Measurements from ENCODE around the gene MCCC1. TPM values are rescaled to one million over a fixed set of nuclear protein-coding genes. Genes with fewer than 3 reads are reported as not detected.

MCCC1 gene
- total RNA-seq, 4 donors from 2014 or later, result 26.4 to 37.3 (median 27.8) TPM

- intact Hi-C loops (cut with DNase I), result no loop called here
- Histone ChIP-seq H3K36me3 (peaks cover 43 to 79% (median 66%) of the 10 kb centered on the region in 4 donors), H3K4me1 (no peaks in the 10 kb centered on the region), H3K27me3 (no peaks in the 10 kb centered on the region), H3K27ac (replicated peaks in 1 of 4) (no peak overlapping the region), H3K9me3 (peaks cover 0 to 3% (median 1%) of the 10 kb centered on the region in 4 donors), H3K4me3 (no peak overlapping the region)
- 81% methylated on average over 2 of the region's 2 CpGs for WGBS
- TF ChIP-seq EP300 (IDR thresholded peaks at IDR 0.05) (no peak), POLR2A (IDR thresholded peaks at IDR 0.05; ENCODE audit: low read depth) (no peak), CTCF (IDR thresholded peaks at IDR 0.05) (no peak), POLR2AphosphoS5 (IDR thresholded peaks at IDR 0.05) (no peak)
- DNase-seq (ENCODE audit: extremely low spot score), result no peak
Measured at GRCh38 chr3:183046883-183047282, 52.4 kb downstream of the MCCC1 start.

GRCh38 chr3:183044547-183045229 is 54.6 kb downstream of the MCCC1 start:
- Histone ChIP-seq H3K27ac (replicated peaks in 1 of 4) (no peak overlapping the region), H3K4me3 (no peak overlapping the region), H3K4me1 (no peaks in the 10 kb centered on the region), H3K36me3 (peaks cover 32 to 71% (median 63%) of the 10 kb centered on the region in 4 donors), H3K9me3 (no peaks in the 10 kb centered on the region), H3K27me3 (no peaks in the 10 kb centered on the region)
- intact Hi-C loops (cut with DNase I), result no loop called here
- WGBS, result 83% methylated on average over 11 of the region's 11 CpGs
- TF ChIP-seq POLR2AphosphoS5 (IDR thresholded peaks at IDR 0.05) (no peak), CTCF (IDR thresholded peaks at IDR 0.05) (no peak), POLR2A (IDR thresholded peaks at IDR 0.05; ENCODE audit: low read depth) (no peak), EP300 (IDR thresholded peaks at IDR 0.05) (no peak)
- DNase-seq (ENCODE audit: extremely low spot score), result no peak

DNA sequence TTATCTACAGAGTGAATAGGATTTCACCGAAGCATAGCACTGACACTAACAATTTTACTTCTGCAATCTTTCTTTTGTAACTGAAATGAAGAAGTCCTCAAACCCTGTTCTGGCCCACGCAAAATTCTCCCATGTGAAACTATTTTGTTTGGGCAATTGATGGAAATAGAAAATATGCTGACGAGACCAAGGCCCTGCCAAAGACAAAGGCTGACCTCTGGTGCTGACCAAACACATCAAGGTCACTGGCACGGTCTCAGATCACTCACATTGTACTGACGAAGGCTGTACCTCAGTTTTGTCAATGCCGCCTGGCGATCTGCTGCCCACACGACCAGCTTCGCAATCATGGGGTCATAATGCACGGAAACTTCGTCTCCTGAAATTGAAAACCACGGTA is 60.5 kb downstream of the MCCC1 start:
- no peak for TF ChIP-seq CTCF (IDR thresholded peaks at IDR 0.05)
- no peak for TF ChIP-seq POLR2A (IDR thresholded peaks at IDR 0.05; ENCODE audit: low read depth)
- TF ChIP-seq EP300 (IDR thresholded peaks at IDR 0.05), result no peak
- no peak for TF ChIP-seq POLR2AphosphoS5 (IDR thresholded peaks at IDR 0.05)
- Histone ChIP-seq H3K9me3 (no peaks in the 10 kb centered on the region), H3K27ac (replicated peaks in 1 of 4) (no peak overlapping the region), H3K4me3 (no peak overlapping the region), H3K4me1 (no peaks in the 10 kb centered on the region), H3K27me3 (no peaks in the 10 kb centered on the region), H3K36me3 (peaks cover 36 to 93% (median 75%) of the 10 kb centered on the region in 4 donors)
- WGBS, result 92% methylated on average over 12 of the region's 12 CpGs
- intact Hi-C loops (cut with DNase I), result no loop called here
- DNase-seq (ENCODE audit: extremely low spot score), result no peak

- TF ChIP-seq POLR2AphosphoS5 (IDR thresholded peaks at IDR 0.05) (no peak), EP300 (IDR thresholded peaks at IDR 0.05) (no peak), POLR2A (IDR thresholded peaks at IDR 0.05; ENCODE audit: low read depth) (no peak), CTCF (IDR thresholded peaks at IDR 0.05) (no peak)
- Histone ChIP-seq H3K4me1 (no peaks in the 10 kb centered on the region), H3K27me3 (no peaks in the 10 kb centered on the region), H3K27ac (replicated peaks in 1 of 4) (no peak overlapping the region), H3K36me3 (peaks cover 36 to 93% (median 76%) of the 10 kb centered on the region in 4 donors), H3K4me3 (no peak overlapping the region), H3K9me3 (no peaks in the 10 kb centered on the region)
- intact Hi-C loops (cut with DNase I), result no loop called here
- DNase-seq (ENCODE audit: extremely low spot score), result no peak
- 94% methylated on average over 2 of the region's 2 CpGs for WGBS
Measured at GRCh38 chr3:183038221-183038620, 61.1 kb downstream of the MCCC1 start.
